ENCODE results near the gene EEPD1.
A peak's percentile ranks its signal among the peaks of the same experiment; 100 is the strongest.
"Not testable (repeated sequence)": the region's sequence is repeated elsewhere in the genome, so short reads cannot be mapped to it uniquely, and the experiment has no call there.

The EEPD1 gene

GRCh38 chr7:36128448-36129047, 24.5 kb upstream of the EEPD1 start:
- peak; percentile 96 for DNase-seq (ENCODE audit: low spot score)

GRCh38 chr7:36129048-36129534, 24.0 kb upstream of the EEPD1 start:
- peak; percentile 84 for DNase-seq (ENCODE audit: low spot score)

GRCh38 chr7:36130236-36130945, 22.7 kb upstream of the EEPD1 start:
- DNase-seq (ENCODE audit: low spot score) = no peak

- no peak for DNase-seq (ENCODE audit: low spot score)
Measured at GRCh38 chr7:36131026-36131425, 22.0 kb upstream of the EEPD1 start.

GRCh38 chr7:36131499-36131898, 21.6 kb upstream of the EEPD1 start:
- no peak for DNase-seq (ENCODE audit: low spot score)

- no peak for DNase-seq (ENCODE audit: low spot score)
Measured at GRCh38 chr7:36132012-36132411, 21.0 kb upstream of the EEPD1 start.

GRCh38 chr7:36135700-36136099, 17.4 kb upstream of the EEPD1 start:
- DNase-seq (ENCODE audit: low spot score) = no peak

- no peak for DNase-seq (ENCODE audit: low spot score)
Measured at GRCh38 chr7:36137258-36137657, 15.8 kb upstream of the EEPD1 start.

- DNase-seq (ENCODE audit: low spot score) = no peak
Measured at GRCh38 chr7:36137754-36138153, 15.3 kb upstream of the EEPD1 start.

- DNase-seq (ENCODE audit: low spot score) = no peak
Measured at GRCh38 chr7:36138209-36138608, 14.8 kb upstream of the EEPD1 start.

- no peak for DNase-seq (ENCODE audit: low spot score)
Measured at GRCh38 chr7:36141351-36141750, 11.7 kb upstream of the EEPD1 start.

- DNase-seq (ENCODE audit: low spot score) = no peak
Measured at GRCh38 chr7:36141850-36142249, 11.2 kb upstream of the EEPD1 start.

GRCh38 chr7:36144189-36144588, 8.9 kb upstream of the EEPD1 start:
- no peak for DNase-seq (ENCODE audit: low spot score)

- no peak for DNase-seq (ENCODE audit: low spot score)
Measured at GRCh38 chr7:36145686-36146085, 7.4 kb upstream of the EEPD1 start.

- no peak for DNase-seq (ENCODE audit: low spot score)
Measured at GRCh38 chr7:36147361-36147760, 5.7 kb upstream of the EEPD1 start.

- DNase-seq (ENCODE audit: low spot score) = no peak
Measured at GRCh38 chr7:36148422-36149065, 4.5 kb upstream of the EEPD1 start.

GRCh38 chr7:36149240-36149639, 3.8 kb upstream of the EEPD1 start:
- DNase-seq (ENCODE audit: low spot score) = not testable (repeated sequence)

GRCh38 chr7:36149694-36150452, 3.2 kb upstream of the EEPD1 start:
- DNase-seq (ENCODE audit: low spot score) = no peak

GRCh38 chr7:36151921-36152755, 916 bp upstream of the EEPD1 start:
- DNase-seq (ENCODE audit: low spot score) = no peak

- peak; percentile 12 for DNase-seq (ENCODE audit: low spot score)
Measured at GRCh38 chr7:36153571-36154097, 580 bp downstream of the EEPD1 start.
